Stomach smooth muscle (tissue), 2 donors: ENCODE measurements around the gene FHOD3.

ENCODE experiments used
- H3K27ac ChIP-seq: one replicate; pipeline ENCODE4 v1.7.0; 2013; ENCODE audit warnings: mild to moderate bottlenecking, low read length, inconsistent platforms
- H3K27me3 ChIP-seq, 2 donors: one replicate each; pipeline ENCODE4 v1.7.0; 2013; ENCODE audit warnings: low read length in 2 of 2; ENCODE audit not compliant: insufficient read depth in 2 of 2, control insufficient read depth in 1 of 2
- H3K36me3 ChIP-seq, 2 donors: one replicate each; pipeline ENCODE4 v1.7.0; 2013; ENCODE audit warnings: low read length in 2 of 2; ENCODE audit not compliant: control insufficient read depth in 2 of 2, insufficient read depth in 2 of 2
- H3K4me1 ChIP-seq: one replicate; pipeline ENCODE4 v1.7.0; 2013; ENCODE audit warnings: low read length; ENCODE audit not compliant: control insufficient read depth, insufficient read depth
- H3K4me3 ChIP-seq, 2 donors: one replicate each; pipeline ENCODE4 v1.7.0; 2013; ENCODE audit warnings: low read length in 2 of 2
- H3K9ac ChIP-seq, 2 donors: one replicate each; pipeline ENCODE4 v1.7.0; 2013; ENCODE audit warnings: low read length in 2 of 2, mild to moderate bottlenecking in 1 of 2
- H3K9me3 ChIP-seq, 2 donors: one replicate each; pipeline ENCODE4 v1.7.0; 2013; ENCODE audit warnings: low read length in 2 of 2; ENCODE audit not compliant: control insufficient read depth in 2 of 2
- donor health status: healthy.
- donor health status: Pancreatic carcinoma.

The FHOD3 gene

DNA sequence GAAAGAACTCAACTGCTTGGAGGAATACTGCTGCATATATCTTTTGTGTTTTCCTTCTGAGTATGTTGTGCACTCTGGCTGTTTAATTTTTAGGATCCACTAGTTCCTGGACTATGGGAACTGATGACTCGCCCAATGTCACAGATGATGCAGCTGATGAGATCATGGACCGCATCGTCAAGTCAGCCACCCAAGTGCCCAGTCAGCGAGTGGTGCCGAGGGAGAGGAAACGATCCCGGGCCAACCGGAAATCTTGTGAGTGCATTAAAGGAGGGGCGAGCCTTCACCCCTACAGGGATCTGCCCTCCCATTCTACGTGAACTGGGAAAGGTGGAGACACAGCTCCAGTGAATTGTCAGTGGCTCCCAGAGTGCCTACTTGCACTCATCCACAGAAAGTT lies 471.7 kb downstream of the FHOD3 start:
- no peaks in the 10 kb centered on the region for H3K27me3 ChIP-seq
- H3K9ac ChIP-seq, result no peak overlapping the region
- no peaks in the 10 kb centered on the region for H3K9me3 ChIP-seq
- no peaks in the 10 kb centered on the region for H3K4me1 ChIP-seq
- H3K27ac ChIP-seq, result no peak overlapping the region
- H3K4me3 ChIP-seq, result no peak overlapping the region
- H3K36me3 ChIP-seq, result peaks cover 4 to 12% of the 10 kb centered on the region in 2 donors

- H3K4me3 ChIP-seq, result no peak overlapping the region
- H3K27ac ChIP-seq, result no peak overlapping the region
- no peaks in the 10 kb centered on the region for H3K4me1 ChIP-seq
- no peak overlapping the region for H3K9ac ChIP-seq
- peaks cover 4 to 12% of the 10 kb centered on the region in 2 donors for H3K36me3 ChIP-seq
- no peaks in the 10 kb centered on the region for H3K9me3 ChIP-seq
- H3K27me3 ChIP-seq, result no peaks in the 10 kb centered on the region
Observed at GRCh38 chr18:36769611-36770314, 472.2 kb downstream of the FHOD3 start.

DNA sequence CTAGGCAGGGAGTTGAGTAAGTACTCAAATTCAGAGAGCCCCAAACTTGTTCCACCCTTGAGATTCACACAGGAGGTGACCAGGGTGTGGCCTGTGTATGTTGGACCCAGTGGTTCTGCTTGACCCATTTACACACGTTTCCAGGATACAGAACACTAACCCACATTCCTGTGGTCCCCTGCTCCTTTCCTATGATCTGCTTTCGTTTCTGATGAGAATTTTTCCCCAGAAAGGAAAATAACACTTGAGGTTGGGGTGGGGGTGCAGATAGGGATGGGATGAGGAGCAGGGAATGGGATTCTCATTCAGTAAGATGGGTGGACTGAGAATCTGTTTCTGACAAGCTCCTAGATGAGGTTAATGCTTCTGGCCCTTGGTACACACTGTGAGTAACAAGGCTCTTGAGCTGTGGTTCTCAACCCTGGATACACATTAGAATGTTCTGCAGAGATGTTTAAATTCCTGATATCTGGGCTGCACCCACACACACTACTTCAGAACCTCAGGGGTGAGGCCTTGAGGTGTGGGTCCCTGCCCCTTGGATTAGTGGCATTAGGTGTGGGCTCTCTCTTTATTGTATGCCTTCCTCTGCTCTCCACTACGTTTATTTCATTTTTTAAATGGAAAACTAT lies 472.9 kb downstream of the FHOD3 start:
- H3K9me3 ChIP-seq, result no peaks in the 10 kb centered on the region
- no peak overlapping the region for H3K9ac ChIP-seq
- H3K4me3 ChIP-seq, result no peak overlapping the region

DNA sequence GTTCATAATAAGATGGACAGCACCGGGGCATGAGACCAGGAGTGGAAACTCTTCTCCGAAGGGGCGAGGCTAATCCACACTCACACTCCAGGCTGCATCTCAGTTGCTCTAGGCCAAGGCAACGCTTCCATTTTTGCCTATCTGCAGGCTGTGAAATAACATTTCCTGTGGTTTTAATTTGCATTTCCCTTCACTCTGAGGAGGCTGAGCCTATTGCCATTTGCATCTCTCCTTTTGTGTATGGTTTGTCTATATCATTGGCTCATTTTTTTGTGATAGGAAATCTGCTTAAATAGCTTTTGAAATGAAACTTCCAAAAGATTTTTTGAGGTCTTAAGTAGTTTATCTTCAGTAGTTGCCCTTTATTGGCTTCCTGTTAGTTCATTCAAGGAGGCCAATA lies 473.7 kb downstream of the FHOD3 start:
- H3K27ac ChIP-seq, result no peak overlapping the region
- H3K9ac ChIP-seq, result no peak overlapping the region
- H3K4me1 ChIP-seq, result no peaks in the 10 kb centered on the region
- H3K4me3 ChIP-seq, result no peak overlapping the region
- H3K36me3 ChIP-seq, result peaks cover 4 to 12% of the 10 kb centered on the region in 2 donors
- no peaks in the 10 kb centered on the region for H3K9me3 ChIP-seq
- no peaks in the 10 kb centered on the region for H3K27me3 ChIP-seq

More for the DNA sequence above, 472.9 kb downstream of the FHOD3 start:
- H3K36me3 ChIP-seq, result peaks cover 4 to 12% of the 10 kb centered on the region in 2 donors
- no peaks in the 10 kb centered on the region for H3K4me1 ChIP-seq
- no peaks in the 10 kb centered on the region for H3K27me3 ChIP-seq
- no peak overlapping the region for H3K27ac ChIP-seq

DNA sequence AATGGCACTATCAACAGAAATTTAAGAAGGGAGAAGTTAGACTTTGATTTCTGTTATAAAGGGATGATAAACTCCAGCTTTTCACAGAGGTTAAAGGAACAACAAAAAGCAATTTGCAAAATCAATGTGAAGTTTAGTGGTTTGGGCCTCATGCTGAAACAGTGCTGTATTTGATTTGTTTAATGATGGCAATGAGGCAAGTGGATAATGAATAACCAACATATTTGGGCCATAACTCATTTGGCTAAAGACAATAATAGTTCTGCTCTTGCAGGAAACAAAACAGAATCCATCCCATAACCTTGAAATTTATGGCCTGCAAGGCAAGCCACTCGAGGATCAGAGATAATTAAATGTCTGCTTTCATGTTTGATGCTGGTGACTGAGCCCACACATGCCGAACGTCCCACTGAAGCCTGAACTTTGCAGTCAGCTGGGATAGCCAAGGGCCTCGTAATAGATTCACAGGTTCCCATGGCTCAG lies 474.8 kb downstream of the FHOD3 start:
- Histone ChIP-seq H3K36me3 (peaks cover 4 to 12% of the 10 kb centered on the region in 2 donors), H3K4me1 (no peaks in the 10 kb centered on the region), H3K9ac (no peak overlapping the region), H3K27ac (no peak overlapping the region), H3K4me3 (no peak overlapping the region), H3K27me3 (no peaks in the 10 kb centered on the region), H3K9me3 (no peaks in the 10 kb centered on the region)

DNA sequence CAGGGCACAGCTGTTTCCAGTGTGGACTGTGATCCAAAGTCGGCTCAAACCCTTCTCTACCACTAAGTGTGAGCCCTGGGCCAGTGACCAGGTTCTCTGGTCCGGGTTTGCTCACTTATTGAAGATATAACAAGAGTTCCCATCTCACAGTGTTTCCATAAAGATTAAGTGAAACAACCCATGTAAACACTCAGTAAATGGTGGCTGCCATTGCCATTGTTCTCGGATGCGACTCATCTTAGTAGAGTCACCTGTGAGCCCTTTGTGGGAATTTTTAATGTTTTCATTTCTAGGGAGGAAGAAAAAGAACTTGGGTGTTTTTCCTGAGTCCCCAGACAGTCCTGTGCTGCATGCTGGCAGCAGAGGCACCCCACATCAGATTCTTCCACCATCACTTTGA lies 477.9 kb downstream of the FHOD3 start:
- H3K9ac ChIP-seq, result no peak overlapping the region
- H3K36me3 ChIP-seq, result peaks cover 7 to 16% of the 10 kb centered on the region in 2 donors
- H3K9me3 ChIP-seq, result no peaks in the 10 kb centered on the region
- no peaks in the 10 kb centered on the region for H3K27me3 ChIP-seq
- no peak overlapping the region for H3K27ac ChIP-seq
- H3K4me3 ChIP-seq, result no peak overlapping the region
- H3K4me1 ChIP-seq, result no peaks in the 10 kb centered on the region

GRCh38 chr18:36776650-36777049 lies 479.1 kb downstream of the FHOD3 start:
- Histone ChIP-seq H3K27ac (no peak overlapping the region), H3K27me3 (no peaks in the 10 kb centered on the region), H3K4me1 (no peaks in the 10 kb centered on the region), H3K9ac (no peak overlapping the region), H3K9me3 (no peaks in the 10 kb centered on the region), H3K4me3 (no peak overlapping the region), H3K36me3 (peaks cover 14 to 20% of the 10 kb centered on the region in 2 donors)

DNA sequence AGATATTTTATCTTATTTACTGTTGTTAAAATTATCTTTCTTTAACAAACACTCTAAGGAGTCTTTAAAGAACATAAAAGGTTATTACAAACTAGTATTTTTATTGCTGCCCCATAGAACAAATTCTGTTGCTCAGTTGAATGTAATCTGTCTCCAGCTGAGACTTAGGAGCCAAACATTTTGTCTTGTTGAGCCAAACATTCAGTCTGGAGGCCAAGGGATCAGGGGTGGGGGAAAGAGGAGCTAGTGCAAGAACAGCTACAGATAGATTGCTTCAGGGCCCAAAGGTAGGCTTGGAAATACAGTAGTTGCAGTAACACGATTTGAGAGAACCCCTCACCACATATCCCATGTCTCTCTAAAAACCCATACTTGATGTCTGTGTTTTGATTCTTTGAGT lies 480.1 kb downstream of the FHOD3 start:
- no peaks in the 10 kb centered on the region for H3K9me3 ChIP-seq
- no peaks in the 10 kb centered on the region for H3K4me1 ChIP-seq
- H3K9ac ChIP-seq, result no peak overlapping the region
- no peaks in the 10 kb centered on the region for H3K27me3 ChIP-seq
- H3K4me3 ChIP-seq, result no peak overlapping the region
- no peak overlapping the region for H3K27ac ChIP-seq
- H3K36me3 ChIP-seq, result peaks cover 15 to 20% of the 10 kb centered on the region in 2 donors

DNA sequence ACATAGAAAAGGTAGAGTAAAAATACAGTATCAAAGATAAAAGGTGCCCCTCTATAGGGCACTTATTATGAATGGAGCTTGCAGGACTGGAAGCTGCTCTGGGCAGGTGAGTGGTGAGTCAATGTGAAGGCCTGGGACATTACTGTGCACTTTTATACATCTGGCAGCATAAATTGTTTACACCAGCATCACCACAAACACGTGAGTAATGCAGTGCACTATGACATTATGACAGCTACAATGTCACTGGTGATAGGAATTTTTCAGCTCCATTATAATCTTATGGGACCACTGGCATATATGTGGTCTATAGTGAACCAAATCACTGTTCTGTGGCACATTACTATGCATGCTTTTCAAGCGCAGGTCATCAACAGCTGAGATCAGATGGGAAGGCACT lies 483.2 kb downstream of the FHOD3 start:
- no peak overlapping the region for H3K4me3 ChIP-seq
- H3K4me1 ChIP-seq, result no peaks in the 10 kb centered on the region
- no peaks in the 10 kb centered on the region for H3K9me3 ChIP-seq
- peaks cover 11 to 13% of the 10 kb centered on the region in 2 donors for H3K36me3 ChIP-seq
- no peak overlapping the region for H3K9ac ChIP-seq
- H3K27me3 ChIP-seq, result no peaks in the 10 kb centered on the region
- H3K27ac ChIP-seq, result no peak overlapping the region

GRCh38 chr18:36782710-36783109 lies 485.2 kb downstream of the FHOD3 start:
- H3K27me3 ChIP-seq, result no peaks in the 10 kb centered on the region
- H3K27ac ChIP-seq, result no peak overlapping the region
- no peaks in the 10 kb centered on the region for H3K9me3 ChIP-seq
- H3K4me1 ChIP-seq, result no peaks in the 10 kb centered on the region
- peaks cover 11 to 13% of the 10 kb centered on the region in 2 donors for H3K36me3 ChIP-seq
- no peak overlapping the region for H3K9ac ChIP-seq
- no peak overlapping the region for H3K4me3 ChIP-seq

DNA sequence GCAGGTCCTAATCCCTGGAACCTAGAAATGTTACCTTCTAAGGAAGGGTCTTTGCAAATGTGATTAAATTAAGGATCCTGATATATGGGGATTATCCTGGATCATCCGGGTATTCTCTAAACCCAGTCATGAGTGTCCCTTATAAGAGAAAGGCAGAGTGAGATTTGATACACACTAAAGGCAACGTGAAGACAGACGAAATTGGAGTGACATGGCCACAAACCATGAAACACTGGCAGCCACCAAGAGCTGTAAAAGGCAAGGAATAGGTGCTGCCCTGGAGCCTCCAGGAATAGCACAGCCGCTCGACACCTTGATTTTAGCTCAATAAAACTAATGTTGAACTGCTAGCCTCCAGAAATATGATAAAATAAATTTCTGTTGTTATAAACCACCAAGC lies 486.3 kb downstream of the FHOD3 start:
- Histone ChIP-seq H3K4me1 (no peaks in the 10 kb centered on the region), H3K27ac (no peak overlapping the region), H3K36me3 (peaks cover 11 to 13% of the 10 kb centered on the region in 2 donors), H3K27me3 (no peaks in the 10 kb centered on the region), H3K4me3 (no peak overlapping the region), H3K9me3 (no peaks in the 10 kb centered on the region), H3K9ac (no peak overlapping the region)
